Measurements from ENCODE around the gene MRPS12.

MRPS12 gene

DNA sequence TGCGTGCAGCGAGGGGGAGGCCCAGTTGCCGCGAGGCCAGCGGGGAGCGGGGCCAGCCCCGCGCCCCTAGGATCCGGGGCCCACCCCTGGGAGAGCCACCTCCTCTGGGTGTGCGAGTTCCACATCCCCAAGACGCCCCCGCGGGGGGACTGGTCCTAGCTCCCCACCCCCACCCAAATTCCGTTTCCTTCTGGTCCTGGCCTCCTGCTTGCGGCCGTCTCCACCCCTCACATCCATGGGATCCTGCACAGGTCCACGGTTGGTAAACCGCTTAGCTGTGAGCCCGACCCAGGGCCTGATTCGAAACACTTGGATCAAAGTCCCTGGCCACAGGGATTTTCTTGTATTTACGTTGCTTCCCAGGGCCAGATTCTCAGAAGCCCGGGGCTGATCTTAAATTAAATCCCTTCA, 45.1 kb downstream of the MRPS12 start:
- DNase-seq, result peak in 3 of 14 donors; percentile 4 to 56 (median 42)

DNA sequence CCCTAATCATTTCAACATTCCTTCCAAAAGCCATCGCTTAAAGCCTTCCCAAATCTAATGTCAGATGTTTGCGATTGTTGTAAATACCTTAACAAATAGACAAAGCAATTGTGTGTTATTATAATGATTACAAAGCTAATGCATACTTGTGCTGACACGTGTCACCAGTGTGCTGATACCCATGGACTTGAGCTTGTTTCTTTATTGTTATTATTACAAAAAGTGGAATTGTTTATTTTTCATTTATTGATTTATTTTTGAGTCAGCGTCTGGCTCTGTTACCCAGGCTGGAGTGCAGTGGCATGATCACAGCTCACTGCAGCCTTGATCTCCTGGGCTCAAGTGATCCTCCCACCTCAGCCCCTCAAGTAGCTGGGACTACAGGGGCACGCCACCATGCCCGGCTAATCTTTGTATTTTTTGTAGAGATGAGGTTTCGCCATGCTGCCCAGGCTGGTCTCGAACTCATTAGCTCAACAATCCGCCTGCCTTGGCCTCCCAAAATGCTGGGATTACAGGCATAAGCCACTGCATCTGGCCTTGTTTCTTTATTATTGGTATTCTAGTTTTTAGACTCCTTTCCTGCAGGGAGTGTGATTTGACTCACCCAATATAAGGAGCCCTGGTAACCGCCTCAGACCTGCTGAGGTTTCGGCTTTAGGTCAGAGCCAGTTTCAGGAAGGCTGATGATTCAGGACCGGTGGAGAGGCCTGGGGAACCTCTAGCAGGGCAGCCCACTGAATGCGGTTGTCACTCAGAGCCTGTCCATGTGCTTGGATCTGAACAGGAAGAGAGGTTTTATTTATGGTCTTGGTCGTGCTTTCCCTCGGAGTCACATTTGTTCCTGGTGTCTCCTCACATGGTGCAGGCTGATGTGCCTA, 46.9 kb downstream of the MRPS12 start:
- no peak for DNase-seq

DNA sequence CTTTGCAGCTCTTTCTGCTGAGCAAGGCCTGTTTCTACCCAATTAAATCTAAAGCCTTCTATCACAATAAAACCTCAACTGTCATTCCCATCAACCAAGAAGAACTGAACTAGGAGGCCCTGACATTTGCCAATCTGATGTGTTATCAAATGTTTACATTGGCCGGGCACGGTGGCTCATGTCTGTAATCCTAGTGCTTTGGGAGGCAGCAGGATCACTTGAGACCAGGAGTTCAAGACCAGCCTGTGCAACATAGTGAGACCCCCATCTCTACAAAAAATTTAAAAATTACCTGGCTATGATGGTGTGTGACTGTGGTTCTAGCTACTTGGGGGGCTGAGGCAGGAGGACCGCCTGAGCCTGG, 47.6 kb downstream of the MRPS12 start:
- no peak for DNase-seq

DNA sequence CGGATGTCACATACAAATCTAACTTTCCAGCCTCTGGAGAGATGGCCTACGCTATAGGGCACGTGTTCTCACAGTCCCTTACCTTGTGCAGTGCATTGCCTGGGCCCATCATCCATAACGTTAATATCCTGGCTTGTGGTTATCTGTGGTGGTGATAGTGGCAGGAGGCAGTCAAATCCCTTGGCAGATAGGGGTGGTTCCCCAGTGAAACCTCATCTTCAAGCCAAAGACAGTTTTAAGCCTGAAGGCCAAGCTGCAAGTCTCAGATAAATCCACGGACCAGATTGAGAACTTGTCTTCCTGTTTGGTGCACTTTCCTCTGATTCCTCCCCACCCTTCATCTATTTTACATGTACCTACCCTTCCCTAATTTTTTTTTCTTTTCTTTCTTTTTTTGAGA, 49.1 kb downstream of the MRPS12 start:
- no peak for DNase-seq

DNA sequence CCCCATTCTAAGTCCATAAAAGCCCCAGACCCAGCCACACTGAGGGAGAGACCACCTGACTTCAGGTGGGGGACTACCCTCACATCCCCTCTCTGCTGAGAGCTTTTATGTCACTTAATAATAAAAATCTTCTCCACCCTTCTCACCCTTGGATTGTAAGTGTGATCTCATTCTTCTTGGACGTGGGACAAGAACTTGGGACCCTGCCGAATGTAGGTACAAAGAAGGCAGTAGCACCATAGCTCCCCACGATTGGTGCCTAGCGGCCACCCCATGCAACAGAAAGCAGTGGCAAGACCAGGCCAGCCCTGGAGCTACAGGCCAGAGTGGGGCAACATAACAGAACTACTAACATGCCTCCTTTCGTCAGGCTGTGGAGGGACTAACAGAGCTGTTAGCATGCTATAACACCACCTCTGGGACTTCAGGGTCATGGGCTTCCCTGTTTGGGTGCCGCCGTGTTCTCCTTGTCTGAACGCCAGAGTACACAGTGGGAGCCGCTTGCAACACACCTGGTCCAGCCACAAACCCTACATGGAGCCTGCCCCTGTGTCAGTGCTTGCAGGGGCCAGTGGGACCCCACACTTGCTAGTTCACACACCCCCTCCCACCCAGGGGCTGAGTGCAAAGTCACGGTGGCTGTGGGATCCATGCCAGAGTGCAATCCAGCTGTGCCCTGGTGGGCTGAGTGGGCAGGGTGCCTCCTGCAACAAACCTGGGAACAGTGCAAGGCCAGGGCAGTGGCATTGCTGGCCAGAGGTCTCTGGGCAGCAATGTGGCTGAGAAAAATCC, 50.0 kb downstream of the MRPS12 start:
- DNase-seq, result no peak
